Stimulated activated CD8-positive, alpha-beta memory T cell treated with anti-CD3 and anti-CD28 coated beads, Interleukin-2, amount 100 ng/mL, for 48 hours (primary cell): ENCODE data around the gene PRB2.
A peak's percentile ranks its signal among the peaks of the same experiment; 100 is the strongest.
"Not testable (repeated sequence)": the region's sequence is repeated elsewhere in the genome, so short reads cannot be mapped to it uniquely, and the experiment has no call there.

Experiments used
- DNase-seq, 2 donors: peaks; one replicate each; pipeline ENCODE4 v3.0.0-alpha.2; 2020; ENCODE audit warnings: low read depth in 2 of 2

The PRB2 gene

DNA sequence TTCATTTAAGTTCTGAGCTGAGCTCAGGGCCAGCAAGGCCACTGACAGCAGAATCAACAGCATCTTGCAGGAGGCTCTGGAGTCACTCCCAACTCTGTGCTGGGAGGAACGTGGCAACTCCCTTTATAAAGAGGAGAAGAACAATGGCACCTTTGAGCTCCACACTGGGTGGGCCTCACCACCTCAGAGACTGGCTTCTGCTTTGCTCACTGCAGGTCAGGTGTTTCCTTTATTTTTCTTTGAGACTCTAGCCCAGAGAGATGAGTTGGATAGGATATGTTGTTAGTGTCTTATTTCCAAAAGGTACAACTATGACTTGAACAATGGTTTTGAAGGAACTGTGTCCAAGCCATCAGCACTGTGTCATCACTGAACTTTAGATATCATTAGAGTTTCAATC is at the start of gene PRB2:
PRB2 (minus strand) TSS at position 101 of the 400 bp plus-strand sequence; CDS start at position 63, 38 bp downstream.
- not testable (repeated sequence) for DNase-seq

DNA sequence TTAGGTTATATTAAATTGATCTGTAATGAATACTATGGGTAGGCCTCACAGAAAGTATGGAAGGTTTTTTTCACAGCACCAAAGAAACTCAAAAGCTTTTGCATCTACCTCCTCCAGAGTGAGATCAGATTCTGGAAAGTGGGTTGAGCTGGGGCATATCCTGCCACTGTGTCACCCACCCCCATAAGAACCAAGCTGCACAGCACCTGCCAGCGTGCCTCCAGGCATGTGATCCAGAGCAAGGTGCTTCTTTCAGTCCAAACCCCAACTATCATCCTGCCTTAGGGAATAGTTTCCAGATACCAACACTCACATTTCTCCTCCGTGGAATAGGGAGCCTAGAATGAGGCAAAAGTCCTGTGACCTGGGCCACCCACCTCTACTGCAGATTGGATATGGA is 42.6 kb upstream of the PRB2 start:
- no peak for DNase-seq

DNA sequence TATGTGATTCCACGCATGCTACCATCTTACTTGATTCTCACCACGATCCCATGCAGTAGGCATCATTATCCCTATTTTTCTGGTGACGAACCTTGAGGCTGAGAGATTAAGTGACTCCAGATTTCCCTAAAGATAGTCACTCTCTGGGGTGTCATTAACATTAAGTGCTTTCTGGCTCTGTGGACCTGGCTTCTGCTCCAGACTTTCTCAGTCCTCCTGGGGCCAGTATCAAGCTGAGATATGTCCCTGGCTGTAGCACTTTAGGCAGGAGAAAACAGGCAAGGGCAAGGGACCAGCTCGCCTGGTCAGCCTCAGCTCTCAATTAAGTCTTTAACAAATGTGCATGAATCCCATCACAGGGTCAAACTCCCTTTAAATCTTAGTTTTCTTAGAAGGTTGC is 38.3 kb upstream of the PRB2 start:
- DNase-seq: no peak

GRCh38 chr12:11431486-11431885 is 36.1 kb upstream of the PRB2 start:
- DNase-seq: peak in 1 of 2 donors; percentile 6

- no peak for DNase-seq
These were observed 32.0 kb upstream of the PRB2 start for GRCh38 chr12:11427341-11427740.

GRCh38 chr12:11412731-11413130 is 17.4 kb upstream of the PRB2 start:
- no peak for DNase-seq

GRCh38 chr12:11408096-11408495 is 12.7 kb upstream of the PRB2 start:
- no peak for DNase-seq

- DNase-seq: no peak
These were observed 2.0 kb upstream of the PRB2 start for GRCh38 chr12:11397366-11397765.

- not testable (repeated sequence) for DNase-seq
These were observed 3.9 kb downstream of the PRB2 start for GRCh38 chr12:11391456-11391855.

DNA sequence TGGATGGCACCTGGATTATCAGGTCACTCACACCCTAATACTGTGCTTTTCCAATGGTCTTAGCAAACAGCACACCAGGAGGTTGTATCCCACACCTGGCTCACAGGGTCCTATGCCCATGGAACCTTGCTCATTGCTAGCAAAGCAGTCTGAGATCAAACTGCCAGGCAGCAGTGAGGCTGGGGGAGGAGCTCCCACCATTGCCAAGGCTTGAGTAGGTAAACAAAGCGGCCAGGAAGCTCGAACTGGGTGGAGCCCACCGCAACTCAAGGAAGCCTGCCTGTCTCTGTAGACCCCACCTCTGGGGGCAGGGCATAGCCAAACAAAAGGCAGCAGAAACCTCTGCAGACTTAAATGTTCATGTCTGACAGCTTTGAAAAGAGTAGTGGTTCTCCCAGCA is 17.9 kb downstream of the PRB2 start:
- not testable (repeated sequence) for DNase-seq

DNA sequence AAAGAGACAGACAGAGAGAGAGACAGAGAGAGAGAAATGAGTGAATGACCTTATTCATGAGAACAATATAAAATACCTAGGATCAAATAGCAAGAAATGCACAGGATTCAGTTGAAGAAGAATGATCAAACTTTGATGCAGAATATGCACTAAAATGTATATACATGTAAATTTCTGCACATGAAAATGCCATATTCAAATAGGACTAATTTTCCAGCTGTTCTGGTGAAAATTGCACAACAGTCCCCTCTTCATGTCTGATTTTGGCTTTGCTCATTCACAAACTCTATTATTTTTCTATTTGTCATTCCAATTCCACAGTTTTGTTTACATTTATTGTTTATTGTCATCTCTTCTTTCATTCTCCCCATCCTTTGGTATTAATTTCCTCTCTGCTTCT is 34.2 kb downstream of the PRB2 start:
- no peak for DNase-seq

DNA sequence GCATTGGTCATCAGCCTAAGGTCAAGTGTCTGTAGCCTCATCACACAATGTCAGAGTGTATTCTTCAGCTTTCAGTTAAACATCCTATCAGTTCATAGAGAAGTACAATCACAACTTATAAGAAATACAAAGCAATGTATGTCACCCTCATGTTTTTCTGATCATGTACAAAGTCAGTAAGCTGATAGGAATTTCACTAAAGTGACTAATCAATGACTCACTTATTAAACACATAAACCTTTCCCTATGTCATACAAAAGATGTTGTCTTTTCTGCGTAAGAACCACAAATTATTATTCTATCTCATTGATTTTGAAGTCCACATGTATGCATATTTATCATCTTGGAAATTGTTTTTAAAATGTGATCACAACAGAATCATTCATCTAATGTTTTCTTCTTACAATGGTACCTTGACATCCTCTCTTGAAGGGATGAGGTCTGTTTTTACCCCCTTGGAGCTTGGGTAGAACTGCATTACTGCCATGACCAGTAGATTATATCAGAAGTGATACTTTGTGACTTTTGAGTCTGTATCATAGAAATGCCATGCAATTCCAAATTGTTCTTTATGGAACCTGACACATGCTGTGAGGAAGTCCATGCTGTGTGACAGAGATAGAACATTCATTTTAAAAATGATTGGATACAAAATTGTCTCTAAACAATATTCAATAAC is 35.0 kb downstream of the PRB2 start:
- not testable (repeated sequence) for DNase-seq

- DNase-seq: not testable (repeated sequence)
These were observed 43.6 kb downstream of the PRB2 start for GRCh38 chr12:11351736-11352135.

DNA sequence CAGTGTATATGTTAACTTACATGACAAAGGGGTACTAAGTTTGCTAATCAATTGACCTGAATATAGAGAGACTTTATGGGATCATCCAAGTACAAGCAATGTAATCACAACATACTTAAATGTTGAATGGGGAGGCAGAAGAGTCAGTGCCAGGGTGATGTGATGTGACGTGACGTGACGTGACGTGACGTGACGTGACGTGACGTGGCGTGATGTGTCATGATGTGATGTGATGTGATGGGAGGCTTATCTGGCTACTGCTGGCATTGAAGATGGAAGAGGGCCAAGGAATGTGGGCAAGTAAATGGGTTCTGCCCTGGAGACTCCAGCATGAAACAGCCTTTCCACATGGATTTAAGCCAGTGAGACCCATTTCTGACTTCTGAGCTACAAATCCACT is 46.9 kb downstream of the PRB2 start:
- DNase-seq: no peak

GRCh38 chr12:11347810-11348209 is 47.6 kb downstream of the PRB2 start:
- no peak for DNase-seq

DNA sequence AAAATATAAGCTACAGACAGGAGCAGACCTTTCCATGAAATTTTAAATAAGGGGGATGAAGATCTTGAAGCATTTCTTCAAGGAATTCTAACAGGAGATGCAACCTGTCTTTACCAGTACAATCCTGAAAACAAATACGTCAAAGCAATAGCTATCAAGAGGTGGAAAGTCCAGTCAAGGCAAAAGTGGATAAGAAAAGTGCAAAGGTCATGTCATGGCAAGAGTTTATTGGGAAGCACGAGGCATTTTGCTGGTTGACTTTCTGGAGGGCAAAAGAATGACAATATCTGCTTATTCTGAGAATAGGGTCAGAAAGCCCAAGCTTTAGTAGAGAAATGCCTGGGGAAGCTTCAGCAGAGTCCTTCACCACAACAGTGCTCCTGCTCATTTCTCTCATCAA is 50.9 kb downstream of the PRB2 start:
- DNase-seq: no peak
